Type B pancreatic cell (in vitro differentiated cells): ENCODE results near the gene HMG20A. TPM values are rescaled to one million over a fixed set of nuclear protein-coding genes. Genes with fewer than 3 reads are reported as not detected.
"Not testable (repeated sequence)": the region's sequence is repeated elsewhere in the genome, so short reads cannot be mapped to it uniquely, and the experiment has no call there.

Experiments
- DNase-seq: peaks from one replicate; pipeline ENCODE4 v3.0.0; 2021; ENCODE audit warnings: mixed read lengths; ENCODE audit not compliant: unreplicated experiment; ENCODE audit errors: extremely low spot score
- H3K27ac Mint-ChIP-seq: 2 replicates; pipeline ENCODE4 v1.8.0; 2021; ENCODE audit warnings: mild to moderate bottlenecking, mixed read lengths
- H3K27me3 Mint-ChIP-seq: 2 replicates; pipeline ENCODE4 v1.8.0; 2021; ENCODE audit warnings: mixed read lengths
- H3K36me3 Mint-ChIP-seq: 2 replicates; pipeline ENCODE4 v1.8.0; 2021; ENCODE audit warnings: mixed read lengths
- H3K4me1 Mint-ChIP-seq: one replicate; pipeline ENCODE4 v1.8.0; 2021; ENCODE audit warnings: mixed read lengths; ENCODE audit not compliant: unreplicated experiment
- H3K4me3 Mint-ChIP-seq: 2 replicates; pipeline ENCODE4 v1.8.0; 2021; ENCODE audit warnings: mild to moderate bottlenecking, mixed read lengths
- H3K9me3 Mint-ChIP-seq: 2 replicates; pipeline ENCODE4 v1.8.0; 2021; ENCODE audit warnings: mixed read lengths
- CTCF ChIP-seq: fragments of 200-600 bp; sonication (generic); conservative IDR thresholded peaks from 2 replicates; pipeline ENCODE4 v1.5.0; 2021; ENCODE audit warnings: antibody characterized with exemption, mild to moderate bottlenecking
- total RNA-seq: library from RNA; stranded (reverse); gene quantifications from 2 replicates; pipeline ENCODE4 v1.2.1, GENCODE V29; 2021; ENCODE audit warnings: low replicate concordance

HMG20A gene
- total RNA-seq, 1 donor from 2014 or later = 48.7 TPM

GRCh38 chr15:77398927-77399326 lies 21.8 kb upstream of the HMG20A start:
- Mint-ChIP-seq H3K4me3 (no peak overlapping the region), H3K4me1 (no peaks in the 10 kb centered on the region), H3K27ac (no peak overlapping the region), H3K27me3 (no peaks in the 10 kb centered on the region), H3K36me3 (peaks cover 9% of the 10 kb centered on the region), H3K9me3 (peaks cover 18% of the 10 kb centered on the region)
- TF ChIP-seq CTCF = no peak
- DNase-seq = no peak

GRCh38 chr15:77400258-77400657 lies 20.4 kb upstream of the HMG20A start:
- DNase-seq = no peak
- no peak for TF ChIP-seq CTCF
- Mint-ChIP-seq H3K27me3 (no peaks in the 10 kb centered on the region), H3K36me3 (peaks cover 9% of the 10 kb centered on the region), H3K9me3 (peaks cover 18% of the 10 kb centered on the region), H3K4me1 (no peaks in the 10 kb centered on the region), H3K4me3 (no peak overlapping the region), H3K27ac (no peak overlapping the region)

- Mint-ChIP-seq H3K4me1 (no peaks in the 10 kb centered on the region), H3K27ac (no peak overlapping the region), H3K36me3 (peaks cover 14% of the 10 kb centered on the region), H3K27me3 (no peaks in the 10 kb centered on the region), H3K4me3 (no peak overlapping the region), H3K9me3 (peaks cover 30% of the 10 kb centered on the region)
- no peak for TF ChIP-seq CTCF
- DNase-seq = no peak
Measured at GRCh38 chr15:77402740-77403379, 17.8 kb upstream of the HMG20A start.

- H3K4me1 Mint-ChIP-seq, H3K27ac Mint-ChIP-seq, H3K36me3 Mint-ChIP-seq, H3K4me3 Mint-ChIP-seq, H3K27me3 Mint-ChIP-seq, DNase-seq: not testable (repeated sequence)
- H3K9me3 Mint-ChIP-seq = peaks cover 12% of the 10 kb centered on the region
Measured at GRCh38 chr15:77406173-77406759, 14.4 kb upstream of the HMG20A start.

- no peak for TF ChIP-seq CTCF
- DNase-seq = no peak
- Mint-ChIP-seq H3K4me1 (peaks cover 5% of the 10 kb centered on the region), H3K9me3 (peaks cover 12% of the 10 kb centered on the region), H3K4me3 (no peak overlapping the region), H3K36me3 (peaks cover 5% of the 10 kb centered on the region), H3K27me3 (no peaks in the 10 kb centered on the region), H3K27ac (no peak overlapping the region)
Measured at GRCh38 chr15:77406846-77407245, 13.8 kb upstream of the HMG20A start.

- no peak overlapping the region for H3K27ac Mint-ChIP-seq
- TF ChIP-seq CTCF = no peak
- peaks cover 12% of the 10 kb centered on the region for H3K9me3 Mint-ChIP-seq
- no peaks in the 10 kb centered on the region for H3K27me3 Mint-ChIP-seq
- DNase-seq = no peak
- H3K4me3 Mint-ChIP-seq = no peak overlapping the region
- peaks cover 5% of the 10 kb centered on the region for H3K36me3 Mint-ChIP-seq
- peaks cover 9% of the 10 kb centered on the region for H3K4me1 Mint-ChIP-seq
Measured at GRCh38 chr15:77409259-77410156, 11.2 kb upstream of the HMG20A start.

- peaks cover 12% of the 10 kb centered on the region for H3K9me3 Mint-ChIP-seq
- DNase-seq, H3K27me3 Mint-ChIP-seq, H3K36me3 Mint-ChIP-seq, H3K4me1 Mint-ChIP-seq, H3K4me3 Mint-ChIP-seq, H3K27ac Mint-ChIP-seq: not testable (repeated sequence)
Measured at GRCh38 chr15:77410157-77410500, 10.6 kb upstream of the HMG20A start.
